Ascending aorta (tissue), 2 donors: ENCODE data around the gene CCBE1. TPM values are rescaled to one million over a fixed set of nuclear protein-coding genes. Genes with fewer than 3 reads are reported as not detected.

ENCODE experiments used
- DNase-seq, 2 donors: peaks; one replicate each; pipeline ENCODE4 v3.0.0-alpha.2; 2019; ENCODE audit warnings: low spot score in 2 of 2
- H3K27ac ChIP-seq, 2 donors: fragments of 200-600 bp; sonication (generic); one replicate each; pipeline ENCODE4 v1.5.1; 2016 to 2017; ENCODE audit warnings: mild to moderate bottlenecking in 1 of 2
- H3K27me3 ChIP-seq: fragments of 200-600 bp; sonication (generic); one replicate; pipeline ENCODE4 v1.5.1; 2017
- H3K36me3 ChIP-seq, 2 donors: fragments of 200-600 bp; sonication (generic); one replicate each; pipeline ENCODE4 v1.5.1; 2016
- H3K4me1 ChIP-seq, 2 donors: fragments of 200-600 bp; sonication (generic); one replicate each; pipeline ENCODE4 v1.5.1; 2016 to 2017; ENCODE audit warnings: mild to moderate bottlenecking in 1 of 2
- H3K4me3 ChIP-seq, 2 donors: fragments of 200-600 bp; sonication (generic); one replicate each; pipeline ENCODE4 v1.5.1; 2016 to 2017; ENCODE audit warnings: mild to moderate bottlenecking in 1 of 2
- H3K9me3 ChIP-seq, 2 donors: fragments of 200-600 bp; sonication (generic); one replicate each; pipeline ENCODE4 v1.5.1; 2016
- intact Hi-C: fragments of 100-400 bp; cut with DNase I; formaldehyde crosslinking; loops from one replicate; pipeline ENCODE4 v1.15.1; 2023
- total RNA-seq: library from RNA; depleted of rRNA; stranded (reverse); fragments of >200 nt; gene quantifications from one replicate; pipeline ENCODE4 v1.1.0, GENCODE V29; 2016
- TF ChIP-seq, protein P1 (sequence below), 3 experiments: fragments of 200-600 bp in 2 of 3; fragments of 450-650 bp in 1 of 3; sonication (generic) in 2 of 3; IDR thresholded peaks; one replicate each; pipeline ENCODE4 v1.5.1; 2016 to 2019; ENCODE audit warnings: antibody characterized with exemption in 3 of 3, mild to moderate bottlenecking in 1 of 3, moderate library complexity in 1 of 3

CCBE1 gene
- total RNA-seq, 1 donor from 2014 or later, result 0.32 TPM

DNA sequence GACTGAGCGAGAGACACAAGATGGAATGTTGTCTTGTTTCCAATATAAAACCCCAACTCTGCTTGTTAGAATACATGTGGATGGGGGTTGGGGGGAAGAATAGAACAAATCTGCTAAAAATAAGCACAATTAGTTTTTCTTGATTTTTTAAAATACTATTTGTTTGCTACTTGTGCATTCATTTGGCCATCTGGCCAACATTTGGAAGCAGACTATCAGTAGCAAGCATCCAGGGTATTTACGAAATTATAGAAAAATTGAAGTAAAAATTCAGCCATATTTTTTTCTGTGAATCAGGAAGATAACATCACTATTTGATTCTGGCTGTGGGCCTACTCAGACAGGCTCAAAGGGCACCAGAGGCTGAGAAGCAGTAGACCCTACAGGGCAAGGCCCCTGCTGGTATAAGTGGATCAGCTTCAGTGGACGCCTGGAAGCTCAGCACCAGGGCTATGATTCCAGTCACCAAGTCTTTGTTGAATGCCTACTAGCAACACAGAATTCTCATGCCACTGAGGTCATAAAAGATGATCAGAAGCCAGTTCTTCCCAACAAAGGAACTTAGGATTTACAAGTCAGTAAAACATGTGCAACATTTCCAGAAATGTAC is 133.9 kb downstream of the CCBE1 start:
- H3K4me3 ChIP-seq, result no peak overlapping the region
- H3K4me1 ChIP-seq, result no peaks in the 10 kb centered on the region
- H3K27ac ChIP-seq, result no peak overlapping the region
- H3K36me3 ChIP-seq, result no peaks in the 10 kb centered on the region
- no peaks in the 10 kb centered on the region for H3K9me3 ChIP-seq
- H3K27me3 ChIP-seq, result no peaks in the 10 kb centered on the region
- intact Hi-C loops, result no loop called here
- TF ChIP-seq, protein P1, sequence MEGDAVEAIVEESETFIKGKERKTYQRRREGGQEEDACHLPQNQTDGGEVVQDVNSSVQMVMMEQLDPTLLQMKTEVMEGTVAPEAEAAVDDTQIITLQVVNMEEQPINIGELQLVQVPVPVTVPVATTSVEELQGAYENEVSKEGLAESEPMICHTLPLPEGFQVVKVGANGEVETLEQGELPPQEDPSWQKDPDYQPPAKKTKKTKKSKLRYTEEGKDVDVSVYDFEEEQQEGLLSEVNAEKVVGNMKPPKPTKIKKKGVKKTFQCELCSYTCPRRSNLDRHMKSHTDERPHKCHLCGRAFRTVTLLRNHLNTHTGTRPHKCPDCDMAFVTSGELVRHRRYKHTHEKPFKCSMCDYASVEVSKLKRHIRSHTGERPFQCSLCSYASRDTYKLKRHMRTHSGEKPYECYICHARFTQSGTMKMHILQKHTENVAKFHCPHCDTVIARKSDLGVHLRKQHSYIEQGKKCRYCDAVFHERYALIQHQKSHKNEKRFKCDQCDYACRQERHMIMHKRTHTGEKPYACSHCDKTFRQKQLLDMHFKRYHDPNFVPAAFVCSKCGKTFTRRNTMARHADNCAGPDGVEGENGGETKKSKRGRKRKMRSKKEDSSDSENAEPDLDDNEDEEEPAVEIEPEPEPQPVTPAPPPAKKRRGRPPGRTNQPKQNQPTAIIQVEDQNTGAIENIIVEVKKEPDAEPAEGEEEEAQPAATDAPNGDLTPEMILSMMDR (IDR thresholded peaks at IDR 0.05), result no peak
- DNase-seq, result no peak

DNA sequence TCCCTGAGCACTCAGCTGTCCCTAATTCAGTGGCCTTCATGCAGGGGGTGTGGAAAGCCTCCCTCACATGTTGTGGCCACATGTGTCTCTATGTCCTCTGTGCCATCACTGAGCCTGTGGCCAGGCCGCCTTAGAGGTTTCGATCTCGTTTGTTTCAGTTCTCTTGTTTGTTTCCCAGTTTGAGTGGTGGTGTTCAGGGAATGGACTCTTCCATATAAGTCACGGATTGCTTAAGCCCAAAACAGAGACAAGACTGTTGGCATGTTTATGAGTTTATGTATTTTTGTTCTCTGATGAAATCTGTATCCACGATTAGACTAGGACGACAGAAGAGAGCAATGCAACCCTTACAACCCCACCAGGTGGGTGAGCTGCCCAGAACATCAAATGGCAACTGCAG is 134.5 kb downstream of the CCBE1 start:
- no peak overlapping the region for H3K27ac ChIP-seq
- intact Hi-C loops, result no loop called here
- no peak for DNase-seq
- H3K4me1 ChIP-seq, result no peaks in the 10 kb centered on the region
- H3K9me3 ChIP-seq, result no peaks in the 10 kb centered on the region
- TF ChIP-seq, protein P1 (IDR thresholded peaks at IDR 0.05), result no peak
- H3K27me3 ChIP-seq, result no peaks in the 10 kb centered on the region
- H3K36me3 ChIP-seq, result no peaks in the 10 kb centered on the region
- H3K4me3 ChIP-seq, result no peak overlapping the region

DNA sequence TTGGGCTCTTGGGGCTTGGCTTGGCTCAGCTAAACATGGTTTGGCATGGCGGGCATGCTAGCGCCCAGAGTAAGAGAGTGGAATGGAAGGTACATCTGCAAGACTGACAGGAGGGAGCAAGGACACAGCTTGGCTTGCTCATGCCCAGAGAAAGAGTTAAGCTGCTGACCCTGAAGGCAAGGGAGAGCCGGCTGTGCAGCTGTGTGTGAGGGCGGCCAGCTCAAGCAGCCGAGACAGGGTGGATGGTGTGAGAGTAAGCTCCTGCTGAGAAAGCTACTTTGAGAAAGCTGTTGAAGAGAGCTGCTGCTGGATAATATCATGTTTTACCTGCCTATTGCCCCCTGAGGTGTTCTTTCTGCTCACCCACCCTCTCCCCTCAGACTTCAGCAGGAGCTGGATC is 135.6 kb downstream of the CCBE1 start:
- Histone ChIP-seq H3K27me3 (no peaks in the 10 kb centered on the region), H3K36me3 (no peaks in the 10 kb centered on the region), H3K27ac (no peak overlapping the region), H3K4me1 (no peaks in the 10 kb centered on the region), H3K9me3 (no peaks in the 10 kb centered on the region), H3K4me3 (no peak overlapping the region)
- TF ChIP-seq, protein P1 (IDR thresholded peaks at IDR 0.05), result no peak
- no peak for DNase-seq
- intact Hi-C loops, result no loop called here

DNA sequence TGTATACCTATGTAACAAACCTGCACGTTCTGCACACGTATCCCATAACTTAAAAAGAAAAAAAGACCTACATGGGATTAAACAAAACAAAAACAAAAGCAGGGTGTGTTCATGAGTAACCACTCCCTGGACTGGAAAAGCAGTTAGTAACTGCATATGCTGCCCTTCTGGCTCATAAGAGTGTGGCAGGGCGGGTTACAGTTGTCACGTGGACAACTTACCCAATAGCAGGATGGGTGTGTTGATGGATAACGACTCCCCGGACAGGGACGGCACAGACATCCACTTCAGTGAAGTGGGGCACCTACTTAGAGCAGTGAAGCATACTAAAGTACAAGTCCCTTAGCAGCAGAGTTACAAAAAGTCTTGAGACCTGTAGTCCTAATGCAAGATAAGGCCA is 136.7 kb downstream of the CCBE1 start:
- H3K4me3 ChIP-seq, result no peak overlapping the region
- no peak for DNase-seq
- no peaks in the 10 kb centered on the region for H3K27me3 ChIP-seq
- no peak overlapping the region for H3K27ac ChIP-seq
- intact Hi-C loops, result no loop called here
- no peaks in the 10 kb centered on the region for H3K4me1 ChIP-seq
- H3K36me3 ChIP-seq, result no peaks in the 10 kb centered on the region
- TF ChIP-seq, protein P1 (IDR thresholded peaks at IDR 0.05), result no peak
- no peaks in the 10 kb centered on the region for H3K9me3 ChIP-seq

GRCh38 chr18:59559528-59559927 is 137.7 kb downstream of the CCBE1 start:
- intact Hi-C loops, result no loop called here

More at GRCh38 chr18:59559528-59559927, 137.7 kb downstream of the CCBE1 start:
- no peak for DNase-seq
- Histone ChIP-seq H3K36me3 (no peaks in the 10 kb centered on the region), H3K4me3 (no peak overlapping the region), H3K9me3 (no peaks in the 10 kb centered on the region), H3K4me1 (no peaks in the 10 kb centered on the region), H3K27me3 (no peaks in the 10 kb centered on the region), H3K27ac (no peak overlapping the region)
- TF ChIP-seq, protein P1 (IDR thresholded peaks at IDR 0.05), result no peak
